ENCODE results near the gene ZC3H14.

DNA sequence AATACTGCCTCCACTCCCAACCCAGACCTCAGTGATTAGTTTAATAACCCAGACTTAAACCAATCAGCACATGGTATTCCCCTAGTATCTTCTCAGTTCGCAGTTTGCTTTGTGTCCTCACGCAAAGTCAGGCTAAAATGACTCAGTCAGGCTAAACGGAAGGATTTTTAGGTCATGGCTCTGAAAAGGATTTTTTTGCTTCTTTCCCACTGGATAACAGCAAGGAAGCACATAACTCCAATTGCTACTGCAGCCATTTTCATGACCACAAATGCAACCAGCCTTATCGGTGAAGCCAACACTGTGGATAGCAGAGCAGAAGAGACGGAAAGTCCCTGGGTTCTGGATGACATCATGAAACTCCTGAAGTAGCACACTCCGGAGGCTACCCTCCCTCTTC lies 67.7 kb downstream of the ZC3H14 start:
- TF ChIP-seq CTBP1 (IDR thresholded peaks at IDR 0.05; ENCODE audit: borderline replicate concordance): no peak
- TF ChIP-seq FOXA1 (IDR thresholded peaks at IDR 0.05): no peak
- TF ChIP-seq FOXK2 (IDR thresholded peaks at IDR 0.05): no peak
- TF ChIP-seq NFRKB (IDR thresholded peaks at IDR 0.05): no peak
- TF ChIP-seq SP1 (IDR thresholded peaks at IDR 0.05): no peak
- no peak for TF ChIP-seq BHLHE40 (IDR thresholded peaks at IDR 0.05; ENCODE audit: borderline replicate concordance)
- TF ChIP-seq ELF4 (IDR thresholded peaks at IDR 0.05): no peak
- no peak for TF ChIP-seq SUZ12 (IDR thresholded peaks at IDR 0.05)
- no peak for TF ChIP-seq LEF1 (IDR thresholded peaks at IDR 0.05; ENCODE audit: borderline replicate concordance)
- TF ChIP-seq, protein P1, sequence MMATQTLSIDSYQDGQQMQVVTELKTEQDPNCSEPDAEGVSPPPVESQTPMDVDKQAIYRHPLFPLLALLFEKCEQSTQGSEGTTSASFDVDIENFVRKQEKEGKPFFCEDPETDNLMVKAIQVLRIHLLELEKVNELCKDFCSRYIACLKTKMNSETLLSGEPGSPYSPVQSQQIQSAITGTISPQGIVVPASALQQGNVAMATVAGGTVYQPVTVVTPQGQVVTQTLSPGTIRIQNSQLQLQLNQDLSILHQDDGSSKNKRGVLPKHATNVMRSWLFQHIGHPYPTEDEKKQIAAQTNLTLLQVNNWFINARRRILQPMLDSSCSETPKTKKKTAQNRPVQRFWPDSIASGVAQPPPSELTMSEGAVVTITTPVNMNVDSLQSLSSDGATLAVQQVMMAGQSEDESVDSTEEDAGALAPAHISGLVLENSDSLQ (IDR thresholded peaks at IDR 0.05): no peak
